ENCODE results near the gene PIK3R2.

GRCh38 chr19:18140473-18140872 is 12.5 kb upstream of the PIK3R2 start:
- TF ChIP-seq MAX (IDR thresholded peaks at IDR 0.05) = no peak
- no peak for TF ChIP-seq CTCF (IDR thresholded peaks at IDR 0.05; ENCODE audit: low read depth, low read length, missing input control)
- no peak for TF ChIP-seq HNF4A (conservative IDR thresholded peaks at IDR 0.05)
